ENCODE results near the gene KNSTRN. TPM values are rescaled to one million over a fixed set of nuclear protein-coding genes. Genes with fewer than 3 reads are reported as not detected.

Gene KNSTRN
- total RNA-seq, 1 experiment from 2014 or later: 85.2 TPM

GRCh38 chr15:40388941-40389823 lies 6.7 kb downstream of the KNSTRN start:
- no TSS peak for BruUV-seq (replicated peaks)
- Histone ChIP-seq H3K27ac (no peak overlapping the region), H2AFZ (no peak overlapping the region), H3K4me2 (no peak overlapping the region), H3K4me3 (no peak overlapping the region), H3K4me1 (replicated peaks; ENCODE audit: insufficient read depth) (peaks cover 11% of the 10 kb centered on the region), H3K36me3 (ENCODE audit: low read depth) (peaks cover 17% of the 10 kb centered on the region; the same call in 1 of the 2 replicates), H3K79me2 (ENCODE audit: low read depth) (peaks cover 18% of the 10 kb centered on the region), H4K20me1 (ENCODE audit: insufficient read depth) (no peaks in the 10 kb centered on the region), H3K9me2 (ENCODE audit: insufficient read depth) (no peaks in the 10 kb centered on the region), H3F3A (ENCODE audit: insufficient read depth, low read depth) (peaks cover 44% of the 10 kb centered on the region; the same call in 1 of the 2 replicates), H3K27me3 (ENCODE audit: insufficient read depth, low read depth) (no peaks in the 10 kb centered on the region), H3K9me3 (ENCODE audit: insufficient read depth, low read depth) (no peaks in the 10 kb centered on the region)
- DNase-seq: peak in 1 of 2 experiments; percentile 46
- TF ChIP-seq EZH2 (IDR thresholded peaks at IDR 0.05; ENCODE audit: low read depth) (no peak), CTCF (conservative IDR thresholded peaks at IDR 0.05) (no peak)
- CTCF ChIA-PET: interaction anchor here (0.8 kb wide), 1 partner anchor 158 kb away, joined by 6 read pairs; no protein-coding TSS in a partner anchor
- POLR2A ChIA-PET (ENCODE audit: unreplicated experiment): no interaction called here
- intact Hi-C loops (cut with micrococcal nuclease; ENCODE audit: unreplicated experiment): no loop called here

DNA sequence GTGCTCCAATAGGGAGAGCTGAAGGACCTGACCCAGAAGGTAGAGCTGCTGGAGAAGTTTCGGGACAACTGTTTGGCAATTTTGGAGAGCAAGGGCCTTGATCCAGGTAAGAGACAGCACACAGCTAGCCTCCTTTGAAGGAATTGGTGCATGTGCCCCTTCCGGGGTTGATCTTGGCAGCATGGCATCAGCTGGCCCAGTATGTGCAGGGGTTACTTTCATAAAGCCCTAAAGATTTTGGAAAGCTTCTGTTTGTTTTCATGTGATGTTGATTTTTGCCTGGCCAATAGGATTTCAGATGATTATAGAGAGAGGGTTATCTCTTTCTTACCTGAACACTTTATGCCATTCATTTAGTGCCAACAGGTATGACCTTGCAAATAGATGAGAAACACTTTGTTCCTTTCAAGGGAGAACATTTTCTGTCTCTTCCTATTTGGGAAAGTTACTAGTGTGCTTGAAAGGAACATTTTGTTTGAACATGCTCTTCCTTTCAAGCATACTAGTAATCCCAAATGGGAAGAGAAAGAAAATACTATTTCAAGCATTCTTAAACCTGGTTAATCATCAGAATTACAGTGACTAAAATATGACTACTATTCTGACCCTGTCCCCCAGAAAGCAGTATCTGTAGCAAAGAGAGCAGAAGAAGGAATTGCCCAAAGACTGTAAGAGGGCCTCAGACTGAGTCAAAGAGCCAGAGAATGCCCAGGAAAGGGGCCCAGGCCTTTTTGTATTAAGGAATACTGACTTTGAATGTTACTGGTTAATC lies 7.5 kb downstream of the KNSTRN start:
- peaks cover 3% of the 10 kb centered on the region; the same call in 1 of the 2 replicates for H3K4me1 ChIP-seq (replicated peaks; ENCODE audit: insufficient read depth)
- H3F3A ChIP-seq (ENCODE audit: insufficient read depth, low read depth): peaks cover 45% of the 10 kb centered on the region; the same call in 1 of the 2 replicates
- no peak for DNase-seq
- H2AFZ ChIP-seq: no peak overlapping the region
- no peak overlapping the region for H3K4me2 ChIP-seq
- no peaks in the 10 kb centered on the region for H3K9me2 ChIP-seq (ENCODE audit: insufficient read depth)
- peaks cover 10% of the 10 kb centered on the region for H3K79me2 ChIP-seq (ENCODE audit: low read depth)
- intact Hi-C loops (cut with micrococcal nuclease; ENCODE audit: unreplicated experiment): no loop called here
- H3K4me3 ChIP-seq: no peak overlapping the region
- no peaks in the 10 kb centered on the region for H3K9me3 ChIP-seq (ENCODE audit: insufficient read depth, low read depth)
- H4K20me1 ChIP-seq (ENCODE audit: insufficient read depth): no peaks in the 10 kb centered on the region
- BruUV-seq (replicated peaks): no TSS peak
- POLR2A ChIA-PET (ENCODE audit: unreplicated experiment): no interaction called here
- H3K27me3 ChIP-seq (ENCODE audit: insufficient read depth, low read depth): no peaks in the 10 kb centered on the region
- peaks cover 14% of the 10 kb centered on the region; the same call in 1 of the 2 replicates for H3K36me3 ChIP-seq (ENCODE audit: low read depth)
- CTCF ChIA-PET: no interaction called here
- TF ChIP-seq CTCF (conservative IDR thresholded peaks at IDR 0.05) (no peak), EZH2 (IDR thresholded peaks at IDR 0.05; ENCODE audit: low read depth) (no peak)
- no peak overlapping the region for H3K27ac ChIP-seq
